H9 (cell line): Measurements from ENCODE around the gene PITPNB. TPM values are rescaled to one million over a fixed set of nuclear protein-coding genes. Genes with fewer than 3 reads are reported as not detected.

Experiments used
- DNase-seq: peaks from one replicate; pipeline ENCODE4 v3.0.0-alpha.2; 2017
- H2AFZ ChIP-seq: one replicate; pipeline ENCODE4 v1.6.1; 2013; ENCODE audit warnings: mild to moderate bottlenecking, low read length, control low read depth, moderate library complexity
- H2AK5ac ChIP-seq: 2 replicates; pipeline ENCODE4 v1.6.1; 2013; ENCODE audit warnings: low read length, control low read depth, mixed read lengths; ENCODE audit not compliant: insufficient read length
- H2BK120ac ChIP-seq: one replicate; pipeline ENCODE4 v1.6.1; 2013; ENCODE audit warnings: low read depth, mild to moderate bottlenecking, low read length, control low read depth, inconsistent platforms; ENCODE audit not compliant: poor library complexity, severe bottlenecking
- H2BK12ac ChIP-seq: 2 replicates; pipeline ENCODE4 v1.6.1; 2013; ENCODE audit warnings: low read length, control low read depth, mixed read lengths, low read depth; ENCODE audit not compliant: insufficient read length
- H2BK15ac ChIP-seq: 2 replicates; pipeline ENCODE4 v1.6.1; 2013; ENCODE audit warnings: low read depth, low read length, control low read depth
- H2BK20ac ChIP-seq: one replicate; pipeline ENCODE4 v1.6.1; 2013; ENCODE audit warnings: low read depth, mild to moderate bottlenecking, low read length, control low read depth, inconsistent platforms; ENCODE audit not compliant: poor library complexity, severe bottlenecking
- H2BK5ac ChIP-seq: 2 replicates; pipeline ENCODE4 v1.6.1; 2013; ENCODE audit warnings: low read length, control low read depth, mixed read lengths; ENCODE audit not compliant: insufficient read length
- H3K14ac ChIP-seq: 2 replicates; pipeline ENCODE4 v1.6.1; 2013; ENCODE audit warnings: low read length, control low read depth; ENCODE audit not compliant: insufficient read depth
- H3K18ac ChIP-seq: 2 replicates; pipeline ENCODE4 v1.6.1; 2013; ENCODE audit warnings: low read depth, mild to moderate bottlenecking, mixed read lengths, low read length, control low read depth; ENCODE audit not compliant: insufficient read length
- H3K23ac ChIP-seq: 2 replicates; pipeline ENCODE4 v1.6.1; 2013; ENCODE audit warnings: low read length, control low read depth, mixed read lengths, low read depth; ENCODE audit not compliant: insufficient read length
- H3K23me2 ChIP-seq: 2 replicates; pipeline ENCODE4 v1.6.1; 2013; ENCODE audit warnings: low read depth, mild to moderate bottlenecking, mixed read lengths, low read length, control low read depth; ENCODE audit not compliant: insufficient read length, poor library complexity, severe bottlenecking
- H3K27ac ChIP-seq: 2 replicates; pipeline ENCODE4 v1.5.1; 2013; ENCODE audit warnings: low read length, control low read depth, mixed read lengths, low read depth; ENCODE audit not compliant: insufficient read length
- H3K27me3 ChIP-seq: 2 replicates; pipeline ENCODE4 v1.6.1; 2013; ENCODE audit warnings: low read length, control low read depth, inconsistent platforms; ENCODE audit not compliant: insufficient read depth
- H3K4ac ChIP-seq: 2 replicates; pipeline ENCODE4 v1.6.1; 2013; ENCODE audit warnings: low read depth, mild to moderate bottlenecking, control low read depth, inconsistent platforms, low read length, moderate library complexity
- H3K4me1 ChIP-seq: 2 replicates; pipeline ENCODE4 v1.6.1; 2013; ENCODE audit warnings: low read length, control low read depth, inconsistent platforms; ENCODE audit not compliant: insufficient read depth
- H3K4me2 ChIP-seq: 2 replicates; pipeline ENCODE4 v1.6.1; 2013; ENCODE audit warnings: low read length, control low read depth, mixed read lengths; ENCODE audit not compliant: insufficient read length, insufficient read depth
- H3K56ac ChIP-seq: 2 replicates; pipeline ENCODE4 v1.6.1; 2013; ENCODE audit warnings: low read depth, mild to moderate bottlenecking, mixed read lengths, low read length, control low read depth; ENCODE audit not compliant: insufficient read length
- H3K79me1 ChIP-seq: 2 replicates; pipeline ENCODE4 v1.6.1; 2013; ENCODE audit warnings: low read depth, mild to moderate bottlenecking, moderate library complexity, low read length, control low read depth, inconsistent platforms; ENCODE audit not compliant: insufficient read depth, poor library complexity, severe bottlenecking
- H3K79me2 ChIP-seq: 2 replicates; pipeline ENCODE4 v1.6.1; 2013; ENCODE audit warnings: low read length, control low read depth, inconsistent platforms; ENCODE audit not compliant: insufficient read depth
- H3K9ac ChIP-seq: 2 replicates; pipeline ENCODE4 v1.6.1; 2013; ENCODE audit warnings: low read length, control low read depth, mixed read lengths; ENCODE audit not compliant: insufficient read length; ENCODE audit errors: extremely low read depth
- H3K9me3 ChIP-seq: one replicate; pipeline ENCODE4 v1.6.1; 2013; ENCODE audit warnings: low read depth, low read length, inconsistent platforms; ENCODE audit not compliant: control insufficient read depth
- H3T11ph ChIP-seq: one replicate; pipeline ENCODE4 v1.6.1; 2013; ENCODE audit warnings: mild to moderate bottlenecking, low read length, control low read depth, inconsistent platforms
- H4K20me1 ChIP-seq: one replicate; pipeline ENCODE4 v1.6.1; 2013; ENCODE audit not compliant: control insufficient read depth, insufficient read length, insufficient read depth
- H4K5ac ChIP-seq: 2 replicates; pipeline ENCODE4 v1.6.1; 2013; ENCODE audit warnings: low read depth, mild to moderate bottlenecking, mixed read lengths, low read length, control low read depth; ENCODE audit not compliant: insufficient read length
- H4K8ac ChIP-seq: replicated peaks from 2 replicates; pipeline ENCODE4 v1.6.1; 2013; ENCODE audit warnings: low read length, control low read depth, mixed read lengths, low read depth; ENCODE audit not compliant: insufficient read length
- H4K91ac ChIP-seq: 2 replicates; pipeline ENCODE4 v1.6.1; 2013; ENCODE audit warnings: low read depth, mild to moderate bottlenecking, moderate library complexity, mixed read lengths, low read length, control low read depth; ENCODE audit not compliant: insufficient read length
- H3K27ac Mint-ChIP-seq, 3 experiments: 2 replicates in 2 of 3; 3 replicates in 1 of 3; pipeline ENCODE4 v1.8.0; 2020 to 2021; ENCODE audit warnings: mixed read lengths in 3 of 3, mild to moderate bottlenecking in 1 of 3, moderate library complexity in 1 of 3
- H3K27me3 Mint-ChIP-seq: 2 replicates; pipeline ENCODE4 v1.8.0; 2021; ENCODE audit warnings: low read depth, mild to moderate bottlenecking, moderate library complexity, mixed read lengths
- H3K36me3 Mint-ChIP-seq, 3 experiments: 2 replicates in 2 of 3; 3 replicates in 1 of 3; pipeline ENCODE4 v1.8.0; 2020 to 2021; ENCODE audit warnings: low read depth in 3 of 3, mixed read lengths in 3 of 3; ENCODE audit not compliant: insufficient read depth in 1 of 3
- H3K4me1 Mint-ChIP-seq, 2 experiments: 2 replicates each; pipeline ENCODE4 v1.8.0; 2020; ENCODE audit warnings: mixed read lengths in 2 of 2
- H3K4me3 Mint-ChIP-seq, 2 experiments: 2 replicates in 1 of 2; 3 replicates in 1 of 2; pipeline ENCODE4 v1.8.0; 2020 to 2021; ENCODE audit warnings: mild to moderate bottlenecking in 2 of 2, mixed read lengths in 2 of 2, moderate library complexity in 1 of 2
- H3K9me3 Mint-ChIP-seq, 2 experiments: 2 replicates in 1 of 2; 3 replicates in 1 of 2; pipeline ENCODE4 v1.8.0; 2020; ENCODE audit warnings: mild to moderate bottlenecking in 2 of 2, mixed read lengths in 2 of 2, moderate library complexity in 1 of 2
- WGBS: extraction: QIAGEN DNeasy Blood & Tissue Kit; methylation state at CpG from one replicate; pipeline ENCODE4 v1.1.7; 2013; ENCODE audit warnings: missing lambda C conversion rate, low lambda C conversion rate, mixed read lengths; ENCODE audit not compliant: insufficient read length; ENCODE audit errors: extremely low coverage; 5-methylcytosine and 5-hydroxymethylcytosine counted together
- total RNA-seq: library from RNA; stranded (reverse); gene quantifications from 2 replicates; pipeline ENCODE4 v1.2.1, GENCODE V29; 2021
- TF ChIP-seq, protein P1 (sequence below): fragments of 200-600 bp; sonication (generic); conservative IDR thresholded peaks from 3 replicates; pipeline ENCODE4 v1.8.0; 2021; ENCODE audit warnings: antibody characterized with exemption, mild to moderate bottlenecking

PITPNB gene
- total RNA-seq, 1 experiment from 2014 or later: 106 TPM

DNA sequence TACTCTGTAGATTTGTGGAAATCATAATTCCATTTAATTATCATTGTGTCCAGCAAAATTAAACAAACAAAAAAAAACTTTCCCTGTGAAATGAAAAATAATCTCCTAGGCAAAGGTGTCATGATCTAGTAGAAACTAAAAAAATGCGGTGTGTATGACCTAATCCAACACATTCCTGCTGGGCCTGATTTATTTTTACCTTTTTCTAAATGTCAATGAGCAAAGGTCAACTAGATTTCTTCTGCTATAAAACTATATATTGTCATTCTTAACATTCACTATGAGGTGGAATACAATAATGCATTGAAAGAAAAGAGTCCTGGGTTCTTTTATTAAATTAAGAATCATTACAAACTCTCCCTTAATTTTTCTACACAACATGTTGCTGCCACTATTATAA lies 60.4 kb downstream of the PITPNB start:
- H3K4me2 ChIP-seq: no peak overlapping the region
- H3K79me1 ChIP-seq: no peaks in the 10 kb centered on the region
- H3K18ac ChIP-seq: no peak overlapping the region
- H3K36me3 Mint-ChIP-seq: peaks cover 13 to 60% (median 46%) of the 10 kb centered on the region in 3 experiments; a peak in 6 of 7 replicates
- H3K23ac ChIP-seq: no peak overlapping the region
- no peak overlapping the region for H2BK20ac ChIP-seq
- no peak overlapping the region for H3T11ph ChIP-seq
- no peak overlapping the region for H3K4me3 Mint-ChIP-seq
- no CpG with 5 or more reads among the region's 1 CpG for whole genome bisulfite sequencing
- no peaks in the 10 kb centered on the region for H3K9me3 Mint-ChIP-seq
- DNase-seq: no peak
- H4K20me1 ChIP-seq: no peaks in the 10 kb centered on the region
- peaks cover 5% of the 10 kb centered on the region; the same call in 1 of the 2 replicates for H3K4me1 ChIP-seq
- no peak overlapping the region for H2BK12ac ChIP-seq
- H3K27me3 ChIP-seq: no peaks in the 10 kb centered on the region
- no peak overlapping the region for H3K56ac ChIP-seq
- H3K9me3 ChIP-seq: no peaks in the 10 kb centered on the region
- H2BK15ac ChIP-seq: no peak overlapping the region
- H2AFZ ChIP-seq: no peak overlapping the region
- peaks cover 6 to 9% of the 10 kb centered on the region in 2 experiments for H3K4me1 Mint-ChIP-seq
- H3K79me2 ChIP-seq: no peaks in the 10 kb centered on the region
- no peak overlapping the region for H4K91ac ChIP-seq
- no peak overlapping the region for H4K8ac ChIP-seq
- no peak overlapping the region for H2BK120ac ChIP-seq
- no peak overlapping the region; a peak in 1 of 7 replicates for H3K27ac Mint-ChIP-seq
- H3K9ac ChIP-seq: no peak overlapping the region
- H3K27me3 Mint-ChIP-seq: no peaks in the 10 kb centered on the region
- TF ChIP-seq, protein P1, sequence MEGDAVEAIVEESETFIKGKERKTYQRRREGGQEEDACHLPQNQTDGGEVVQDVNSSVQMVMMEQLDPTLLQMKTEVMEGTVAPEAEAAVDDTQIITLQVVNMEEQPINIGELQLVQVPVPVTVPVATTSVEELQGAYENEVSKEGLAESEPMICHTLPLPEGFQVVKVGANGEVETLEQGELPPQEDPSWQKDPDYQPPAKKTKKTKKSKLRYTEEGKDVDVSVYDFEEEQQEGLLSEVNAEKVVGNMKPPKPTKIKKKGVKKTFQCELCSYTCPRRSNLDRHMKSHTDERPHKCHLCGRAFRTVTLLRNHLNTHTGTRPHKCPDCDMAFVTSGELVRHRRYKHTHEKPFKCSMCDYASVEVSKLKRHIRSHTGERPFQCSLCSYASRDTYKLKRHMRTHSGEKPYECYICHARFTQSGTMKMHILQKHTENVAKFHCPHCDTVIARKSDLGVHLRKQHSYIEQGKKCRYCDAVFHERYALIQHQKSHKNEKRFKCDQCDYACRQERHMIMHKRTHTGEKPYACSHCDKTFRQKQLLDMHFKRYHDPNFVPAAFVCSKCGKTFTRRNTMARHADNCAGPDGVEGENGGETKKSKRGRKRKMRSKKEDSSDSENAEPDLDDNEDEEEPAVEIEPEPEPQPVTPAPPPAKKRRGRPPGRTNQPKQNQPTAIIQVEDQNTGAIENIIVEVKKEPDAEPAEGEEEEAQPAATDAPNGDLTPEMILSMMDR: no peak
- H3K4ac ChIP-seq: no peak overlapping the region
- H2AK5ac ChIP-seq: no peak overlapping the region
- no peak overlapping the region for H3K14ac ChIP-seq
- no peak overlapping the region for H4K5ac ChIP-seq
- H2BK5ac ChIP-seq: no peak overlapping the region
- H3K23me2 ChIP-seq: no peaks in the 10 kb centered on the region
- no peak overlapping the region for H3K27ac ChIP-seq
